ENCODE measurements around the gene SLC66A1. TPM values are rescaled to one million over a fixed set of nuclear protein-coding genes. Genes with fewer than 3 reads are reported as not detected.

SLC66A1 gene
- total RNA-seq, 1 experiment from 2014 or later = 14.1 TPM

DNA sequence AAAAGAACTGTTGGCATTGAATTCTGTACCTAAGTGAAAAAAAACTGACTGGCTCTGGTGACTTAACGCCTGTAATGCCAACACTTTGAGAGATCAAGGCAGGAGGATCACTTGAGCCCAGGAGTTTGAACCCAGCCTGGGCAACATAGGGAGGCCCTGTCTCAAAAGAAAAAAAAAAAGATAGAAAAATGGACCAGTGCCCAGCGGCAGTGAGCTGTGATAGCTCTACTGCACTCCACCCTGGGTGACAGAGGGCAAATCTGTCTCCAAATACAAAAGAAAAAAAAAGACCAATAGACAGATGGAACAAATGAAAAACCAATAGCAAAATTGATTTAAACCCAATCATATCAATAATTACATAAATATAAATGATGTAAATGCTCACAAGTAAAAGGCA lies 22.9 kb upstream of the SLC66A1 start (continued):
- TF ChIP-seq CTCF (IDR thresholded peaks at IDR 0.05) (no peak), HMGXB4 (CRISPR knock-in tag; IDR thresholded peaks at IDR 0.05) (no peak), ZNF317 (CRISPR knock-in tag; IDR thresholded peaks at IDR 0.05; ENCODE audit: borderline replicate concordance, low read depth) (no peak), SMAD4 (CRISPR knock-in tag; IDR thresholded peaks at IDR 0.05) (no peak)

GRCh38 chr1:19294638-19295037 lies 17.5 kb upstream of the SLC66A1 start:
- ATAC-seq (no peak), DNase-seq (ENCODE audit: low spot score) (no peak)
- Mint-ChIP-seq H3K36me3 (peaks cover 35% of the 10 kb centered on the region), H3K27me3 (ENCODE audit: low read depth) (peaks cover 30% of the 10 kb centered on the region), H3K27ac (no peak overlapping the region), H3K4me3 (no peak overlapping the region), H3K9me3 (peaks cover 52% of the 10 kb centered on the region), H3K4me1 (no peaks in the 10 kb centered on the region)
- POLR2A ChIA-PET = no interaction called here
- CTCF ChIA-PET = no interaction called here
- TF ChIP-seq SOX15 (CRISPR knock-in tag; IDR thresholded peaks at IDR 0.05) = no peak
- no peak for TF ChIP-seq SMAD3 (CRISPR knock-in tag; IDR thresholded peaks at IDR 0.05; ENCODE audit: borderline replicate concordance)
- TF ChIP-seq ELF4 (CRISPR knock-in tag; IDR thresholded peaks at IDR 0.05; ENCODE audit: low read depth) = no peak
- TF ChIP-seq, protein P1, sequence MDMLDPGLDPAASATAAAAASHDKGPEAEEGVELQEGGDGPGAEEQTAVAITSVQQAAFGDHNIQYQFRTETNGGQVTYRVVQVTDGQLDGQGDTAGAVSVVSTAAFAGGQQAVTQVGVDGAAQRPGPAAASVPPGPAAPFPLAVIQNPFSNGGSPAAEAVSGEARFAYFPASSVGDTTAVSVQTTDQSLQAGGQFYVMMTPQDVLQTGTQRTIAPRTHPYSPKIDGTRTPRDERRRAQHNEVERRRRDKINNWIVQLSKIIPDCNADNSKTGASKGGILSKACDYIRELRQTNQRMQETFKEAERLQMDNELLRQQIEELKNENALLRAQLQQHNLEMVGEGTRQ (CRISPR knock-in tag; IDR thresholded peaks at IDR 0.05) = no peak
- TF ChIP-seq ZNF263 (CRISPR knock-in tag; IDR thresholded peaks at IDR 0.05; ENCODE audit: low read depth) = no peak
- TF ChIP-seq NR2C2 (CRISPR knock-in tag; IDR thresholded peaks at IDR 0.05) = no peak
- TF ChIP-seq CDX4 (CRISPR knock-in tag; IDR thresholded peaks at IDR 0.05; ENCODE audit: borderline replicate concordance) = no peak
- no peak for TF ChIP-seq ATF2 (CRISPR knock-in tag; IDR thresholded peaks at IDR 0.05; ENCODE audit: borderline replicate concordance, low read depth)
- TF ChIP-seq PRRX2 (CRISPR knock-in tag; IDR thresholded peaks at IDR 0.05) = no peak
- no peak for TF ChIP-seq HMGXB4 (CRISPR knock-in tag; IDR thresholded peaks at IDR 0.05)
- TF ChIP-seq, protein P2, sequence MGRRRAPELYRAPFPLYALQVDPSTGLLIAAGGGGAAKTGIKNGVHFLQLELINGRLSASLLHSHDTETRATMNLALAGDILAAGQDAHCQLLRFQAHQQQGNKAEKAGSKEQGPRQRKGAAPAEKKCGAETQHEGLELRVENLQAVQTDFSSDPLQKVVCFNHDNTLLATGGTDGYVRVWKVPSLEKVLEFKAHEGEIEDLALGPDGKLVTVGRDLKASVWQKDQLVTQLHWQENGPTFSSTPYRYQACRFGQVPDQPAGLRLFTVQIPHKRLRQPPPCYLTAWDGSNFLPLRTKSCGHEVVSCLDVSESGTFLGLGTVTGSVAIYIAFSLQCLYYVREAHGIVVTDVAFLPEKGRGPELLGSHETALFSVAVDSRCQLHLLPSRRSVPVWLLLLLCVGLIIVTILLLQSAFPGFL (CRISPR knock-in tag; IDR thresholded peaks at IDR 0.05; ENCODE audit: borderline replicate concordance) = no peak
- no peak for TF ChIP-seq TEAD1 (CRISPR knock-in tag; IDR thresholded peaks at IDR 0.05)
- no peak for TF ChIP-seq SP1 (CRISPR knock-in tag; conservative IDR thresholded peaks at IDR 0.05)
- TF ChIP-seq, protein P3, sequence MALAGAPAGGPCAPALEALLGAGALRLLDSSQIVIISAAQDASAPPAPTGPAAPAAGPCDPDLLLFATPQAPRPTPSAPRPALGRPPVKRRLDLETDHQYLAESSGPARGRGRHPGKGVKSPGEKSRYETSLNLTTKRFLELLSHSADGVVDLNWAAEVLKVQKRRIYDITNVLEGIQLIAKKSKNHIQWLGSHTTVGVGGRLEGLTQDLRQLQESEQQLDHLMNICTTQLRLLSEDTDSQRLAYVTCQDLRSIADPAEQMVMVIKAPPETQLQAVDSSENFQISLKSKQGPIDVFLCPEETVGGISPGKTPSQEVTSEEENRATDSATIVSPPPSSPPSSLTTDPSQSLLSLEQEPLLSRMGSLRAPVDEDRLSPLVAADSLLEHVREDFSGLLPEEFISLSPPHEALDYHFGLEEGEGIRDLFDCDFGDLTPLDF (CRISPR knock-in tag; IDR thresholded peaks at IDR 0.05) = no peak
- TF ChIP-seq, protein P4, sequence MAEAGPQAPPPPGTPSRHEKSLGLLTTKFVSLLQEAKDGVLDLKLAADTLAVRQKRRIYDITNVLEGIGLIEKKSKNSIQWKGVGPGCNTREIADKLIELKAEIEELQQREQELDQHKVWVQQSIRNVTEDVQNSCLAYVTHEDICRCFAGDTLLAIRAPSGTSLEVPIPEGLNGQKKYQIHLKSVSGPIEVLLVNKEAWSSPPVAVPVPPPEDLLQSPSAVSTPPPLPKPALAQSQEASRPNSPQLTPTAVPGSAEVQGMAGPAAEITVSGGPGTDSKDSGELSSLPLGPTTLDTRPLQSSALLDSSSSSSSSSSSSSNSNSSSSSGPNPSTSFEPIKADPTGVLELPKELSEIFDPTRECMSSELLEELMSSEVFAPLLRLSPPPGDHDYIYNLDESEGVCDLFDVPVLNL (CRISPR knock-in tag; IDR thresholded peaks at IDR 0.05; ENCODE audit: borderline replicate concordance, low read depth) = no peak
- TF ChIP-seq, protein P5, sequence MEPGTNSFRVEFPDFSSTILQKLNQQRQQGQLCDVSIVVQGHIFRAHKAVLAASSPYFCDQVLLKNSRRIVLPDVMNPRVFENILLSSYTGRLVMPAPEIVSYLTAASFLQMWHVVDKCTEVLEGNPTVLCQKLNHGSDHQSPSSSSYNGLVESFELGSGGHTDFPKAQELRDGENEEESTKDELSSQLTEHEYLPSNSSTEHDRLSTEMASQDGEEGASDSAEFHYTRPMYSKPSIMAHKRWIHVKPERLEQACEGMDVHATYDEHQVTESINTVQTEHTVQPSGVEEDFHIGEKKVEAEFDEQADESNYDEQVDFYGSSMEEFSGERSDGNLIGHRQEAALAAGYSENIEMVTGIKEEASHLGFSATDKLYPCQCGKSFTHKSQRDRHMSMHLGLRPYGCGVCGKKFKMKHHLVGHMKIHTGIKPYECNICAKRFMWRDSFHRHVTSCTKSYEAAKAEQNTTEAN (CRISPR knock-in tag; IDR thresholded peaks at IDR 0.05) = no peak

All from WTC11 (cell line).